ENCODE results near the gene MED6. TPM values are rescaled to one million over a fixed set of nuclear protein-coding genes. Genes with fewer than 3 reads are reported as not detected.

Gene MED6
- total and polyA plus RNA-seq, 7 experiments from 2014 or later = 40.3 to 97.0 (median 61.0) TPM

GRCh38 chr14:70534904-70535303 lies 65.6 kb downstream of the MED6 start, which contains the start of gene ADAM20:
Gene ADAM20 (minus strand): TSS chr14:70535004. CDS start chr14:70524757, 10,247 bp downstream.
- Mint-ChIP-seq H3K27me3 (no peaks in the 10 kb centered on the region), H3K9me3 (peaks cover 0 to 14% (median 4%) of the 10 kb centered on the region in 11 donors), H3K4me1 (peaks cover 0 to 17% (median 4%) of the 10 kb centered on the region in 7 donors), H3K27ac (no peak within 1 kb of the TSS), H3K36me3 (peaks cover 11 to 61% (median 53%) of the 10 kb centered on the region in 5 donors), H3K4me3 (no peak within 1 kb of the TSS)
- DNase-seq = no peak
- ATAC-seq = no peak
- Histone ChIP-seq H3K27me3 (ENCODE audit: control insufficient read depth in 2 of 2, insufficient read depth in 2 of 2, low read length in 2 of 2) (no peaks in the 10 kb centered on the region), H3K27ac (ENCODE audit: low read depth, low read length) (no peak within 1 kb of the TSS), H3K4me3 (ENCODE audit: low read length) (no peak within 1 kb of the TSS), H3K4me1 (ENCODE audit: control insufficient read depth in 2 of 2, insufficient read depth in 2 of 2, low read length in 2 of 2) (no peaks in the 10 kb centered on the region), H3K9me3 (ENCODE audit: control insufficient read depth in 2 of 3, low read length in 3 of 3) (no peaks in the 10 kb centered on the region), H3K36me3 (ENCODE audit: control insufficient read depth in 2 of 3, insufficient read depth in 3 of 3, low read length in 3 of 3) (no peaks in the 10 kb centered on the region)
- POLR2A ChIA-PET = no interaction called here
- intact Hi-C loops (cut with micrococcal nuclease) = no loop called here
- CTCF ChIA-PET = no interaction called here

Other genes with a start within 250 kb of the MED6 start
- gene COX16, start 241.0 kb downstream of the MED6 start, total RNA-seq = 10 to 100 TPM; 11.8 to 57.0 (median 19.5) TPM
- gene COX16, start 241.0 kb downstream of the MED6 start, polyA plus RNA-seq = 10 to 100 TPM; 25.2 to 52.1 TPM
- gene SYNJ2BP, start 183.6 kb downstream of the MED6 start, total RNA-seq = 10 to 100 TPM in 4 of 5 experiments, 1 to 10 TPM in 1; 8.3 to 22.9 (median 14.4) TPM
- gene SYNJ2BP, start 183.6 kb downstream of the MED6 start, polyA plus RNA-seq = 10 to 100 TPM; 16.3 to 18.5 TPM
- gene ADAM21, start 148.5 kb downstream of the MED6 start, total RNA-seq = under 1 TPM in 1 of 5 experiments, not detected in 4; 0.16 TPM
- under 1 TPM; 0.14 to 0.29 TPM for gene ADAM21, start 148.5 kb downstream of the MED6 start, polyA plus RNA-seq
- gene ADAM20, start 65.7 kb downstream of the MED6 start, total RNA-seq = 1 to 10 TPM in 2 of 5 experiments, under 1 TPM in 3; 0.45 to 2.9 (median 0.83) TPM
- not detected for gene ADAM20, start 65.7 kb downstream of the MED6 start, polyA plus RNA-seq
- gene TTC9, start 41.3 kb upstream of the MED6 start, total RNA-seq = 10 to 100 TPM; 10.1 to 35.5 (median 14.0) TPM
- 10 to 100 TPM; 11.6 to 17.9 TPM for gene TTC9, start 41.3 kb upstream of the MED6 start, polyA plus RNA-seq
- gene MAP3K9, start 208.9 kb upstream of the MED6 start, total RNA-seq = 1 to 10 TPM; 5.1 to 7.8 (median 5.5) TPM
- 1 to 10 TPM in 1 of 2 donors, under 1 TPM in 1; 0.73 to 2.9 TPM for gene MAP3K9, start 208.9 kb upstream of the MED6 start, polyA plus RNA-seq